ENCODE measurements around the gene PRRT4. TPM values are rescaled to one million over a fixed set of nuclear protein-coding genes. Genes with fewer than 3 reads are reported as not detected.
A peak's percentile ranks its signal among the peaks of the same experiment; 100 is the strongest.

PRRT4 gene
- total and polyA plus RNA-seq, 9 donors: 7.8 to 22.0 (median 17.0) TPM

DNA sequence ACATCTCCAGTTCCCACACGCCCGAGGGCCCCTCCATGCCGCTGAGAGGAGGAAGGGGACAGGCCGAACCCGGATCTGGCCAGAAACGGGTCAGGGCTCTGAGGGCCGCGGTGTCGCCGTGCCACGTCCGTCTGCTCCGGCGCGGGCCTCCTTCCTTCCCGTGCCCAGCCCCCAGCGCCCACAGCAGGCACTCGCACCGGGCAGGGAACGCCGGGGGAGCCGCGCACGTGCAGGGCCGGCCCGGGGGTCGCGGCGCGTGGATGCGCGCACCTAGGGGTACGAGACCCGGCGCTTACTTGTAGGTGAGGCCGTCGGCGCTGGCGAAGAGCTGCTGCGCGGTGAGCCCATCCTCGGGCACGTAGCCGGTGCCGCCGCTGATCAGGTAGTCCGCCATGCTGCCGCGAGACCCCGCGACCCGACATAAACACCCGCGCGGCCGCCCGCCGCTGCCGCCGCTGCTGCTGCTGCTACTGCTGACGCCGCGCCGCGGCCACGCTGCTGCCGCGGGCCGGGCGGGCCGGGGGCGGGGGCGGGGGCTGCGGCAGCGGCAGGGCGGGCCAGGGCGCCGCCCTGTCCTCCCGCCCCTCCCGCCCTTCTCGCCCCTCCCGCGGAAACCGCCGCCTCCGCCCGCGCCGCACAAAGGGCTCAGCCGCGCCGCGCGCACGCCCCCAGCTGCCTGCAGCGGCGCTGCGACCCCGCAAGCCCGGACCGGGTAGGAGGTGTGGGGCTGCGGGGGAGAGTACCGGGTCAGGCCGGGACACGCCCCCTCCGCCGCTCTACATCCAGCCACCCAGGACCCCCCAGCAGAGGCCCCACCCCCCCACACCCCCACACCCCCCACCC is 44.2 kb upstream of the PRRT4 start:
- under 1% methylated on average over 81 of the region's 107 CpGs for WGBS (ENCODE audit: insufficient coverage)
- Histone ChIP-seq H3K27me3 (ENCODE audit: control insufficient read depth, insufficient read depth, low read length) (peaks cover 2% of the 10 kb centered on the region), H3K36me3 (ENCODE audit: control insufficient read depth, insufficient read depth, low read length) (peaks cover 14% of the 10 kb centered on the region), H3K4me1 (ENCODE audit: control insufficient read depth, insufficient read depth, low read length) (peaks cover 44% of the 10 kb centered on the region), H3K27ac (ENCODE audit: low read length) (no peak overlapping the region), H3K9me3 (replicated peaks; ENCODE audit: control insufficient read depth, low read depth, low read length) (no peaks in the 10 kb centered on the region), H3K4me3 (ENCODE audit: low read length) (peak overlapping the region; percentile 55)
- DNase-seq: peak; percentile 72

- no peak for DNase-seq
- H3K36me3 ChIP-seq (ENCODE audit: control insufficient read depth, insufficient read depth, low read length): peaks cover 20% of the 10 kb centered on the region
- peaks cover 39% of the 10 kb centered on the region for H3K4me1 ChIP-seq (ENCODE audit: control insufficient read depth, insufficient read depth, low read length)
- peaks cover 2% of the 10 kb centered on the region for H3K27me3 ChIP-seq (ENCODE audit: control insufficient read depth, insufficient read depth, low read length)
- H3K9me3 ChIP-seq (replicated peaks; ENCODE audit: control insufficient read depth, low read depth, low read length): no peaks in the 10 kb centered on the region
- peak overlapping the region; percentile 55 for H3K4me3 ChIP-seq (ENCODE audit: low read length)
- H3K27ac ChIP-seq (ENCODE audit: low read length): no peak overlapping the region
- WGBS (ENCODE audit: insufficient coverage): 30% methylated on average over 4 of the region's 13 CpGs
These were observed 43.5 kb upstream of the PRRT4 start for GRCh38 chr7:128404886-128405470.

DNA sequence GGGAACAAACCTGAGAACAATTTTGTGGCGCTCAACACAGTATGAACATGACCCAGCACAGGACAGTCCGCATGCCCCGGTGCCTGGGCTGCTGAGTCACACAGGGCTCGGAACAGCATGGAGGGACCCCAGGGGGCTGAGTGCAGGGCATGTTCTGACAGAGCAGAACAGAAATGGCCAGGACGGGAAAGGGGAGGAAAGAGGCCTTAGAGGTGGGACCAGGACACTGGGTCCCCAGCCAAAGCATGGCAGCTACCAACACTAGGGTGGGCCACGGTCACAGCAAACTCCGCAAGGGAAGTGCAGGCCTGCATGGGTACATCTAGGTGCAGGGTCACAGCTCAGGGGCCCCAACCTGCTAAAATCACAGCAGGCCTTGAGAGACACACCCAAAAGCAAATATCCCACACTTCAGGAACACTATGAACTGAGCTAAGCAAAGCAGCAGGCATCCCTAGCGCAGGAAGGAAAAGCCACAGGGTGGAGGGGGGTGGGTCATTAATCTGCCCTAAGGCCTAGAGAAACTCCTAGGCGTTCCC is 42.7 kb upstream of the PRRT4 start:
- Histone ChIP-seq H3K4me3 (ENCODE audit: low read length) (no peak overlapping the region), H3K36me3 (ENCODE audit: control insufficient read depth, insufficient read depth, low read length) (peaks cover 22% of the 10 kb centered on the region), H3K9me3 (replicated peaks; ENCODE audit: control insufficient read depth, low read depth, low read length) (no peaks in the 10 kb centered on the region), H3K27me3 (ENCODE audit: control insufficient read depth, insufficient read depth, low read length) (peaks cover 2% of the 10 kb centered on the region), H3K4me1 (ENCODE audit: control insufficient read depth, insufficient read depth, low read length) (peaks cover 37% of the 10 kb centered on the region), H3K27ac (ENCODE audit: low read length) (no peak overlapping the region)
- WGBS (ENCODE audit: insufficient coverage): 82% methylated on average over 7 of the region's 9 CpGs
- no peak for DNase-seq

DNA sequence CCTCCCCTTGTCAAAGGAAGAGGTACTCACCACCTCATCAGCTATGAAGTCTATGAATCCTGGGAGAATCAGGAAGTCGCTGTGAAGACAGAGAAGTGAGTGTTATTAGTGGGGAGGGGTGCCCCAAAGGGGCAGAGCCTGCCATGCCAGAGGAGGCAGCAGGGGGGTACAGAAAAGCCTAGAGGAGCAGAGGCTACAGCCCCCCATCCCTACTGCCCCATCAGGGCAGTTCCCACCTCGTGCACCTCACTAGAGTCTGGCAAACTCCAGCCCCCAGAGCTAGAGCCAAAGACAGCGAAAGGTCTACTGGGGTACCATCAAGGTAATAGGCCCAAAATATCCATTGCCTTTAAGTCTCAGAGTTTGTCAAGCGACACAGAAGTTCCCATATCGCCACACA is 42.2 kb upstream of the PRRT4 start:
- Histone ChIP-seq H3K4me1 (ENCODE audit: control insufficient read depth, insufficient read depth, low read length) (peaks cover 31% of the 10 kb centered on the region), H3K27ac (ENCODE audit: low read length) (no peak overlapping the region), H3K9me3 (replicated peaks; ENCODE audit: control insufficient read depth, low read depth, low read length) (no peaks in the 10 kb centered on the region), H3K4me3 (ENCODE audit: low read length) (no peak overlapping the region), H3K36me3 (ENCODE audit: control insufficient read depth, insufficient read depth, low read length) (peaks cover 24% of the 10 kb centered on the region), H3K27me3 (ENCODE audit: control insufficient read depth, insufficient read depth, low read length) (peaks cover 2% of the 10 kb centered on the region)
- no peak for DNase-seq
- WGBS (ENCODE audit: insufficient coverage): 78% methylated on average over 2 of the region's 5 CpGs

- Histone ChIP-seq H3K36me3 (ENCODE audit: control insufficient read depth, insufficient read depth, low read length) (peaks cover 37% of the 10 kb centered on the region), H3K4me1 (ENCODE audit: control insufficient read depth, insufficient read depth, low read length) (peaks cover 18% of the 10 kb centered on the region), H3K9me3 (replicated peaks; ENCODE audit: control insufficient read depth, low read depth, low read length) (no peaks in the 10 kb centered on the region), H3K27ac (ENCODE audit: low read length) (no peak overlapping the region), H3K4me3 (ENCODE audit: low read length) (no peak overlapping the region), H3K27me3 (ENCODE audit: control insufficient read depth, insufficient read depth, low read length) (peaks cover 2% of the 10 kb centered on the region)
- WGBS (ENCODE audit: insufficient coverage): 80% methylated on average over 2 of the region's 2 CpGs
- no peak for DNase-seq
These were observed 40.9 kb upstream of the PRRT4 start for GRCh38 chr7:128402356-128402755.

DNA sequence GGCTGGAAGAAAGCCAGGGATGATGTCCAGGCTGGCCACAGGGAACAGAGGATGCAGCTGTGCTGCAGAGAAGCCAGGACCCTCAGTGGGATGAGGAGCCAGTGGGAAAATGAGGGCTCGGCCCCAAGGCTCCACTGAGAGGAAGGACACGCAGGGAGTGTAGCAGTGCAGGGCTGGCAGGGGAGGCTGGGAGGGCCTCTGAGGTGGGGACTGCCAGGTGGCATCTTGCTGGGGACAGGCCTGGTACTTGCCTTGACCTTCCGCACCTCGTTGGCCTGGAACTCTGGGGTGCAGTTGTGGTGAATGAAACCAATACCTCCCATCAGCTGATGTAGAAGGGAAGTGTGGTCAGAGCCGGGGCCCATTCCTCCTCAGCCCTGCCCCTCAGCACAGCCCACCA is 39.1 kb upstream of the PRRT4 start:
- WGBS (ENCODE audit: insufficient coverage): 82% methylated on average over 2 of the region's 5 CpGs
- Histone ChIP-seq H3K36me3 (ENCODE audit: control insufficient read depth, insufficient read depth, low read length) (peaks cover 55% of the 10 kb centered on the region), H3K4me1 (ENCODE audit: control insufficient read depth, insufficient read depth, low read length) (peaks cover 13% of the 10 kb centered on the region), H3K9me3 (replicated peaks; ENCODE audit: control insufficient read depth, low read depth, low read length) (no peaks in the 10 kb centered on the region), H3K4me3 (ENCODE audit: low read length) (no peak overlapping the region), H3K27ac (ENCODE audit: low read length) (no peak overlapping the region), H3K27me3 (ENCODE audit: control insufficient read depth, insufficient read depth, low read length) (no peaks in the 10 kb centered on the region)
- DNase-seq: no peak

- WGBS (ENCODE audit: insufficient coverage): 88% methylated on average over 4 of the region's 7 CpGs
These were observed 38.5 kb upstream of the PRRT4 start for GRCh38 chr7:128399991-128400390.

DNA sequence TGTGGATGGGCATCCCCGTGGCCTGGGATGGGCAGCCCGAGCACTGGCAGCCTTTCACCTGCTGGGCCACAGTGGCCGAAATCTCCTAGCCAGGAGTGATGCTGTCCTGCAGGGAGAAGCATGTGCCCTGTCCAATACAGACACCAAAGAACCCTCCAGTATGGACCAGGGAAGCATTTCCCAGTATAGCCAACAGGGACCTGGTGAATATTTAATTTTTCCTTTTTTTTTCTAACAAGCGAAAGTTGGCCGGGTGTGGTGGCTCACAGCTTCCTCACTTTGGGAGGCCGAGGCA is 37.3 kb upstream of the PRRT4 start:
- H3K36me3 ChIP-seq (ENCODE audit: control insufficient read depth, insufficient read depth, low read length): peaks cover 72% of the 10 kb centered on the region
- WGBS (ENCODE audit: insufficient coverage): 46% methylated on average over 5 of the region's 6 CpGs
- no peaks in the 10 kb centered on the region for H3K27me3 ChIP-seq (ENCODE audit: control insufficient read depth, insufficient read depth, low read length)
- no peaks in the 10 kb centered on the region for H3K4me1 ChIP-seq (ENCODE audit: control insufficient read depth, insufficient read depth, low read length)
- no peak overlapping the region for H3K4me3 ChIP-seq (ENCODE audit: low read length)
- H3K27ac ChIP-seq (ENCODE audit: low read length): no peak overlapping the region
- no peaks in the 10 kb centered on the region for H3K9me3 ChIP-seq (replicated peaks; ENCODE audit: control insufficient read depth, low read depth, low read length)
- no peak for DNase-seq

More at GRCh38 chr7:128399991-128400390, 38.5 kb upstream of the PRRT4 start:
- no peak overlapping the region for H3K27ac ChIP-seq (ENCODE audit: low read length)
- no peak overlapping the region for H3K4me3 ChIP-seq (ENCODE audit: low read length)
- H3K4me1 ChIP-seq (ENCODE audit: control insufficient read depth, insufficient read depth, low read length): peaks cover 8% of the 10 kb centered on the region
- peaks cover 61% of the 10 kb centered on the region for H3K36me3 ChIP-seq (ENCODE audit: control insufficient read depth, insufficient read depth, low read length)
- DNase-seq: no peak
- H3K9me3 ChIP-seq (replicated peaks; ENCODE audit: control insufficient read depth, low read depth, low read length): no peaks in the 10 kb centered on the region
- H3K27me3 ChIP-seq (ENCODE audit: control insufficient read depth, insufficient read depth, low read length): no peaks in the 10 kb centered on the region

GRCh38 chr7:128398016-128398840 is 36.7 kb upstream of the PRRT4 start:
- no peak overlapping the region for H3K4me3 ChIP-seq (ENCODE audit: low read length)
- 65% methylated on average over 13 of the region's 16 CpGs for WGBS (ENCODE audit: insufficient coverage)
- no peaks in the 10 kb centered on the region for H3K9me3 ChIP-seq (replicated peaks; ENCODE audit: control insufficient read depth, low read depth, low read length)
- H3K36me3 ChIP-seq (ENCODE audit: control insufficient read depth, insufficient read depth, low read length): peaks cover 72% of the 10 kb centered on the region
- no peaks in the 10 kb centered on the region for H3K27me3 ChIP-seq (ENCODE audit: control insufficient read depth, insufficient read depth, low read length)
- peak; percentile 46 for DNase-seq
- H3K27ac ChIP-seq (ENCODE audit: low read length): no peak overlapping the region
- H3K4me1 ChIP-seq (ENCODE audit: control insufficient read depth, insufficient read depth, low read length): no peaks in the 10 kb centered on the region

GRCh38 chr7:128396357-128396756 is 34.9 kb upstream of the PRRT4 start:
- peaks cover 83% of the 10 kb centered on the region for H3K36me3 ChIP-seq (ENCODE audit: control insufficient read depth, insufficient read depth, low read length)
- no peaks in the 10 kb centered on the region for H3K4me1 ChIP-seq (ENCODE audit: control insufficient read depth, insufficient read depth, low read length)
- DNase-seq: no peak
- H3K27me3 ChIP-seq (ENCODE audit: control insufficient read depth, insufficient read depth, low read length): no peaks in the 10 kb centered on the region
- H3K4me3 ChIP-seq (ENCODE audit: low read length): no peak overlapping the region
- no peaks in the 10 kb centered on the region for H3K9me3 ChIP-seq (replicated peaks; ENCODE audit: control insufficient read depth, low read depth, low read length)
- no peak overlapping the region for H3K27ac ChIP-seq (ENCODE audit: low read length)
- 100% methylated on average over 3 of the region's 11 CpGs for whole genome bisulfite sequencing (ENCODE audit: insufficient coverage)
